ENCODE data around the gene PKNOX2. TPM values are rescaled to one million over a fixed set of nuclear protein-coding genes. Genes with fewer than 3 reads are reported as not detected.
A peak's percentile ranks its signal among the peaks of the same experiment; 100 is the strongest.
"Not testable (repeated sequence)": the region's sequence is repeated elsewhere in the genome, so short reads cannot be mapped to it uniquely, and the experiment has no call there.

PKNOX2 gene
- polyA plus RNA-seq, 1 donor, result 31.3 TPM

- peak; percentile 36 for DNase-seq
Measured at GRCh38 chr11:125211191-125211947, 46.8 kb downstream of the PKNOX2 start.

- no peak for DNase-seq
Measured at GRCh38 chr11:125211948-125212340, 47.4 kb downstream of the PKNOX2 start.

- DNase-seq, result peak; percentile 82
Measured at GRCh38 chr11:125214601-125215565, 50.3 kb downstream of the PKNOX2 start.

GRCh38 chr11:125215976-125216375 lies 51.4 kb downstream of the PKNOX2 start:
- DNase-seq, result no peak

- no peak for DNase-seq
Measured at GRCh38 chr11:125218336-125218735, 53.8 kb downstream of the PKNOX2 start.

GRCh38 chr11:125221461-125221860 lies 56.9 kb downstream of the PKNOX2 start:
- DNase-seq, result no peak

- DNase-seq, result no peak
Measured at GRCh38 chr11:125222494-125222893, 57.9 kb downstream of the PKNOX2 start.

- DNase-seq, result not testable (repeated sequence)
Measured at GRCh38 chr11:125223161-125223560, 58.6 kb downstream of the PKNOX2 start.

- no peak for DNase-seq
Measured at GRCh38 chr11:125223901-125224361, 59.4 kb downstream of the PKNOX2 start.

- DNase-seq, result peak; percentile 43
Measured at GRCh38 chr11:125224391-125225021, 60.0 kb downstream of the PKNOX2 start.

GRCh38 chr11:125225401-125225800 lies 60.9 kb downstream of the PKNOX2 start:
- DNase-seq, result no peak

- no peak for DNase-seq
Measured at GRCh38 chr11:125226031-125226430, 61.5 kb downstream of the PKNOX2 start.

GRCh38 chr11:125226706-125227105 lies 62.2 kb downstream of the PKNOX2 start:
- no peak for DNase-seq

- DNase-seq, result no peak
Measured at GRCh38 chr11:125227151-125227550, 62.6 kb downstream of the PKNOX2 start.

GRCh38 chr11:125228445-125228844 lies 63.9 kb downstream of the PKNOX2 start:
- no peak for DNase-seq

- DNase-seq, result no peak
Measured at GRCh38 chr11:125228993-125229392, 64.4 kb downstream of the PKNOX2 start.

- DNase-seq, result no peak
Measured at GRCh38 chr11:125229916-125230315, 65.4 kb downstream of the PKNOX2 start.

- no peak for DNase-seq
Measured at GRCh38 chr11:125233116-125233515, 68.6 kb downstream of the PKNOX2 start.

- DNase-seq, result no peak
Measured at GRCh38 chr11:125233736-125234275, 69.3 kb downstream of the PKNOX2 start.

- no peak for DNase-seq
Measured at GRCh38 chr11:125235071-125235471, 70.5 kb downstream of the PKNOX2 start.

- DNase-seq, result no peak
Measured at GRCh38 chr11:125236072-125236825, 71.7 kb downstream of the PKNOX2 start.
